Endothelial cell of umbilical vein (primary cell): ENCODE data around the gene TCF15.

Source experiments
- CTCF ChIP-seq, 2 donors: IDR thresholded peaks; 1 replicate in 1 of 2; 2 replicates in 1 of 2; pipeline ENCODE4 v1.5.1; 2011; ENCODE audit warnings: low read length in 2 of 2, mild to moderate bottlenecking in 2 of 2, moderate library complexity in 2 of 2, control low read depth in 1 of 2, inconsistent platforms in 1 of 2, low read depth in 1 of 2; ENCODE audit not compliant: insufficient read depth in 1 of 2; ENCODE audit errors: extremely low read depth in 1 of 2
- EZH2 ChIP-seq: IDR thresholded peaks from 2 replicates; pipeline ENCODE4 v1.6.1; 2012; ENCODE audit warnings: borderline replicate concordance, low read depth, mild to moderate bottlenecking, moderate library complexity, low read length, inconsistent platforms; ENCODE audit not compliant: severe bottlenecking
- GATA2 ChIP-seq: IDR thresholded peaks from 2 replicates; pipeline ENCODE4 v1.7.0; 2011; ENCODE audit warnings: low read depth, mild to moderate bottlenecking, moderate library complexity, mixed read lengths, low read length; ENCODE audit not compliant: insufficient read length, insufficient read depth
- MYC ChIP-seq: IDR thresholded peaks from one replicate; pipeline ENCODE4 v1.6.1; 2011; ENCODE audit warnings: mild to moderate bottlenecking, low read depth, low read length
- POLR2A ChIP-seq: IDR thresholded peaks from 2 replicates; pipeline ENCODE4 v1.6.1; 2012; ENCODE audit warnings: low read depth, mild to moderate bottlenecking, control low read depth, low read length
- POLR2AphosphoS5 ChIP-seq: IDR thresholded peaks from 2 replicates; pipeline ENCODE4 v1.6.1; 2012; ENCODE audit warnings: low read depth, mild to moderate bottlenecking, control low read depth, low read length, moderate library complexity; ENCODE audit not compliant: insufficient read depth

- TF ChIP-seq CTCF (IDR thresholded peaks at IDR 0.05; ENCODE audit: extremely low read depth in 1 of 2, insufficient read depth in 1 of 2, low read depth in 1 of 2, low read length in 2 of 2) (no peak), EZH2 (no peak), POLR2A (no peak), MYC (no peak), GATA2 (no peak), POLR2AphosphoS5 (no peak)
These were observed 36.7 kb upstream of the TCF15 start for GRCh38 chr20:646868-647233.
